ENCODE results near the gene MYO9B.

GRCh38 chr19:17043744-17044143 lies 31.8 kb upstream of the MYO9B start:
- TF ChIP-seq CTCF (IDR thresholded peaks at IDR 0.05) (no peak), POLR2A (IDR thresholded peaks at IDR 0.05) (no peak)
